ACHN (cell line): ENCODE data around the gene KCNK4.

Source experiments
- DNase-seq: peaks from one replicate; pipeline ENCODE4 v3.0.0-alpha.2; 2015
- in situ Hi-C: cut with HindIII; loops from 2 replicates; pipeline ENCODE4 v1.10.0; 2017; ENCODE audit warnings: low sequenced_read_pairs, low pct_ligation_motif_present, low pct_unique_long_range_greater_than_20kb

The KCNK4 gene

GRCh38 chr11:64252003-64252872 is 38.9 kb upstream of the KCNK4 start:
- peak; percentile 65 for DNase-seq
- in situ Hi-C loops: no loop called here

- no peak for DNase-seq
- in situ Hi-C loops: no loop called here
Measured at GRCh38 chr11:64253043-64253442, 38.1 kb upstream of the KCNK4 start.

- DNase-seq: no peak
- in situ Hi-C loops: no loop called here
Measured at GRCh38 chr11:64253481-64253880, 37.6 kb upstream of the KCNK4 start.

GRCh38 chr11:64254326-64254725 is 36.8 kb upstream of the KCNK4 start:
- in situ Hi-C loops: no loop called here

GRCh38 chr11:64255135-64256128 is 35.7 kb upstream of the KCNK4 start:
- in situ Hi-C loops: no loop called here
- DNase-seq: no peak

More at GRCh38 chr11:64254326-64254725, 36.8 kb upstream of the KCNK4 start:
- no peak for DNase-seq

- no peak for DNase-seq
- in situ Hi-C loops: no loop called here
Measured at GRCh38 chr11:64256300-64256699, 34.8 kb upstream of the KCNK4 start.

GRCh38 chr11:64258356-64258755 is 32.7 kb upstream of the KCNK4 start:
- in situ Hi-C loops: no loop called here
- no peak for DNase-seq

GRCh38 chr11:64258946-64259532 is 32.1 kb upstream of the KCNK4 start:
- DNase-seq: no peak
- in situ Hi-C loops: no loop called here

GRCh38 chr11:64259533-64260067 is 31.5 kb upstream of the KCNK4 start:
- in situ Hi-C loops: no loop called here
- DNase-seq: no peak

GRCh38 chr11:64260147-64260708 is 30.9 kb upstream of the KCNK4 start:
- DNase-seq: no peak
- in situ Hi-C loops: no loop called here

GRCh38 chr11:64261556-64262080 is 29.5 kb upstream of the KCNK4 start:
- no peak for DNase-seq
- in situ Hi-C loops: no loop called here

GRCh38 chr11:64262271-64263002 is 28.7 kb upstream of the KCNK4 start:
- in situ Hi-C loops: no loop called here
- DNase-seq: no peak

GRCh38 chr11:64263021-64263946 is 27.8 kb upstream of the KCNK4 start:
- DNase-seq: no peak
- in situ Hi-C loops: no loop called here

GRCh38 chr11:64263947-64264317 is 27.2 kb upstream of the KCNK4 start:
- in situ Hi-C loops: no loop called here
- no peak for DNase-seq

- no peak for DNase-seq
- in situ Hi-C loops: no loop called here
Measured at GRCh38 chr11:64264371-64264852, 26.7 kb upstream of the KCNK4 start.
